Right lobe of liver (tissue), 4 donors: ENCODE measurements around the gene STK32B.

Experiments used
- CTCF ChIP-seq, 4 donors: fragments of 200-600 bp in 3 of 4; fragments of 450-650 bp in 1 of 4; IDR thresholded peaks; one replicate each; pipeline versions ENCODE4 v1.5.1 to v1.8.0; 2016 to 2022; ENCODE audit warnings: antibody characterized with exemption in 4 of 4, mild to moderate bottlenecking in 2 of 4
- POLR2A ChIP-seq: fragments of 450-650 bp; IDR thresholded peaks from one replicate; pipeline ENCODE4 v1.6.1; 2017; ENCODE audit warnings: antibody characterized with exemption, mild to moderate bottlenecking
- donor health status: DM: no; HTN: no; CAD: no.
- donor health status: DM: no; HTN: no; CAD: no.
- donor health status: DM: no; HTN: yes; CAD: no.

GRCh38 chr4:5032813-5033212 is 18.5 kb upstream of the STK32B start:
- no peak for TF ChIP-seq POLR2A
- TF ChIP-seq CTCF (IDR thresholded peaks at IDR 0.05), result no peak
